Right lobe of liver (tissue), 6 donors: ENCODE results near the gene SRPK2. TPM values are rescaled to one million over a fixed set of nuclear protein-coding genes. Genes with fewer than 3 reads are reported as not detected.

Experiments
- ATAC-seq, 4 donors: fragments of 200-7000 bp; cut with Tn5 transposase; one replicate each; pipeline ENCODE4 v1.9.1; 2020; ENCODE audit warnings: mild to moderate bottlenecking in 4 of 4, moderate library complexity in 4 of 4
- DNase-seq, 3 donors: peaks; one replicate each; pipeline ENCODE4 v3.0.0-alpha.2; 2020
- H3K27ac ChIP-seq, 3 donors: fragments of 200-600 bp; one replicate each; pipeline ENCODE4 v1.8.0; 2022
- H3K27me3 ChIP-seq, 2 donors: fragments of 200-600 bp; one replicate each; pipeline ENCODE4 v1.8.0; 2022
- H3K36me3 ChIP-seq, 4 donors: fragments of 200-600 bp; sonication (generic) in 1 of 4; one replicate each; pipeline versions ENCODE4 v1.5.1 to v1.8.0; 2017 to 2022; ENCODE audit warnings: control low read depth in 1 of 4
- H3K4me1 ChIP-seq, 4 donors: fragments of 200-600 bp; sonication (generic) in 1 of 4; one replicate each; pipeline versions ENCODE4 v1.5.1 to v1.8.0; 2017 to 2022; ENCODE audit warnings: control low read depth in 1 of 4
- H3K4me3 ChIP-seq, 3 donors: fragments of 200-600 bp; one replicate each; pipeline ENCODE4 v1.8.0; 2022
- H3K9me3 ChIP-seq, 4 donors: fragments of 200-600 bp; sonication (generic) in 1 of 4; one replicate each; pipeline versions ENCODE4 v1.5.1 to v1.8.0; 2017 to 2022; ENCODE audit warnings: control low read depth in 1 of 4
- CTCF ChIP-seq, 4 donors: fragments of 200-600 bp in 3 of 4; fragments of 450-650 bp in 1 of 4; IDR thresholded peaks; one replicate each; pipeline versions ENCODE4 v1.5.1 to v1.8.0; 2016 to 2022; ENCODE audit warnings: antibody characterized with exemption in 4 of 4, mild to moderate bottlenecking in 2 of 4
- POLR2A ChIP-seq: fragments of 450-650 bp; IDR thresholded peaks from one replicate; pipeline ENCODE4 v1.6.1; 2017; ENCODE audit warnings: antibody characterized with exemption, mild to moderate bottlenecking
- WGBS: methylation state at CpG from one replicate; pipeline ENCODE4 v1.1.6; 2018; ENCODE audit warnings: low coverage, low lambda C conversion rate; ENCODE audit not compliant: insufficient coverage; ENCODE audit errors: missing lambda C conversion rate; 5-methylcytosine and 5-hydroxymethylcytosine counted together
- intact Hi-C, 2 donors: fragments of 100-400 bp; cut with DNase I; formaldehyde crosslinking; loops; one replicate each; pipeline versions ENCODE4 v1.11.2 to v1.14.1; 2022
- total RNA-seq, 6 experiments: library from RNA; depleted of rRNA in 2 of 6; stranded (reverse); fragments of >200 nt in 2 of 6; fragmentation: NEBNext Ultra II Directional in 3 of 6; extraction: Animal tissue kit (Norgen Biotek cat#: 25700) in 3 of 6; gene quantifications; one replicate each; pipeline versions ENCODE4 v1.1.0 to v1.2.4, GENCODE V29; 2016 to 2023
- donor health status: DM: no; HTN: yes; CAD: no.
- donor health status: DM: no; HTN: no; CAD: no.
- donor health status: DM: no; HTN: no; CAD: no.
- donor health status: DM: no; HTN: yes; CAD: no.
- donor health status: DM: no; HTN: yes; CAD: no.

Gene SRPK2
- total RNA-seq, 6 experiments from 2014 or later: 15.5 to 21.1 (median 18.2) TPM

DNA sequence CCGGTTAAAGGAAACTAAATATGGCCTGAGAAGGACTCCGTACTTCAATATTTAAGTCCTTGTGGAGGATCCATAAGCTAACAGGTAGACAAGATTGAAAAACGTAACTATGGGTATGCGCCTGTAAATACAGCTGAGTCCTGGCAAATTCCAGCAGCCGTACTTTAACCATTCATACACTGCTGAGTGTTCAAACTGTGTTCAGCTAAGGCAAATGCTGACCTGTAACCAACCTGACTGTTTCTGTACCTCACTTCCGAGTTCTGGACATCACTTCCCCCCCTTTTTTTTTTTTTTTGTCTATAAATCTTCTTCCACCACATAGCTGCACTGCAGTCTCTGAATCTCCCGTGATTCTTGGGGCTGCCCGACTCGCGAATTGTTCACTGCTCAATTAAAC, 69.1 kb downstream of the SRPK2 start:
- no peak for ATAC-seq
- intact Hi-C loops: no loop called here
- Histone ChIP-seq H3K4me3 (no peak overlapping the region), H3K27me3 (no peaks in the 10 kb centered on the region), H3K36me3 (no peaks in the 10 kb centered on the region), H3K27ac (no peak overlapping the region), H3K9me3 (no peaks in the 10 kb centered on the region), H3K4me1 (peaks cover 0 to 16% (median 3%) of the 10 kb centered on the region in 4 donors)
- no peak for TF ChIP-seq CTCF (IDR thresholded peaks at IDR 0.05)
- DNase-seq: no peak
- WGBS: 85% methylated on average over 10 of the region's 10 CpGs

DNA sequence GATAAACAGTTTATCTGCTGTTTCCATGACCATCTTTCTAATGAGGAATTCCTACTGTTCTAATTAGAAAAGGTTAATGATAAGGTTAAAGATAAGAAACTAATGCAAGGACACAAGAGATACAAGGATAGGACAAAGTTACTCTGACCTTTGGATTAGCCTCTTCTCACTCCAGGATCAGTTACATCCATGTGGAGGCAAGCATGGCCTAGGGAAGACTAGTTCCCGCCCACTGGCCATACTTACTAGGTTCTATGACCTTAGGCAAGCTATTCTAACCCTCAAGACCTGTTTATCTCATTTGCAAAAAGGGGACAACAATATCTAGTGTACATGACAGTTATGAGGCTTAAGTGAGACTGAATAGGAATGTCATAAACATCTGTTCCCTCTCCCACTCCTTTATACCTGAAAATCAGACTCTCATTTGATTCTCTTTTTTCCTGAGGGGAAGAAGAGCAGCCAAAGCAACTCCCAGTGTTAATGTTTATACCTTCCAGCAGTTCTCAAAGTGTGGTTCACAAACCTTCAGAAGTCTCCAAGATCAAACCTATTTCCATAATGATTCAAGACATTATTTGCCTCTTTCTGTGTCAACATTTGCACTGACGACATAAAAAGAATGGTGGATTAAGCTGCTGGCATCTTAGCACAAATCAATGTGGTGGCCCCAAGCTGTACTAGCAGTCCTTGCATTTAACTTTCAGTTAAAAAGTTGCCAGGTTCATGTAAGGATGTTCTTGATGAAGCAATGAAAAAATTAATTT, 72.0 kb downstream of the SRPK2 start:
- H3K36me3 ChIP-seq: no peaks in the 10 kb centered on the region
- no peak overlapping the region for H3K4me3 ChIP-seq
- TF ChIP-seq POLR2A (no peak), CTCF (IDR thresholded peaks at IDR 0.05) (no peak)
- intact Hi-C loops: no loop called here
- H3K27ac ChIP-seq: no peak overlapping the region
- ATAC-seq (peak in 3 of 4 donors; percentile 18 to 39 (median 35)), DNase-seq (no peak)
- no peaks in the 10 kb centered on the region for H3K9me3 ChIP-seq
- no peaks in the 10 kb centered on the region for H3K27me3 ChIP-seq
- 47% methylated on average over 1 of the region's 2 CpGs for WGBS
- H3K4me1 ChIP-seq: peaks cover 0 to 16% (median 3%) of the 10 kb centered on the region in 4 donors

DNA sequence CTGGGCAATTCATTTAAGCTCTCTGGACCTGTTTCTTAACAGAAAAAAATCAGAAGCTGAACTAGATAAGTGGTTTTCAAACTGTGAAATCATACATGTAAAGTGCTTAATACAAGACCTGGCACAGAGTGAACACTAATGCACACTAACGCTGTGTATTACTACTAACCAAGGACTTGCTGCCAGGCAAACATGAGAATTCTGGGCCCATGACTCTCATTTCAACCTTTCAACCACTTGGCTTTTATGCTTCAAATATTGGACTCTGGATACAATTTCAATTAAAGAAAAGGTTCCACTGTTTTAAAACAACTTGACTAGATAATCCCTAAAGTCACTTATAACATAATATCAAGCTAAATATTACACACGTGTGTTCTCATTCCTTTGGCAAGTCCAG, 73.4 kb downstream of the SRPK2 start:
- ATAC-seq (peak; percentile 93 to 98 (median 96)), DNase-seq (peak in 1 of 3 donors; percentile 58)
- H3K4me3 ChIP-seq: no peak overlapping the region
- no peaks in the 10 kb centered on the region for H3K9me3 ChIP-seq
- H3K36me3 ChIP-seq: no peaks in the 10 kb centered on the region
- TF ChIP-seq POLR2A (no peak), CTCF (IDR thresholded peaks at IDR 0.05) (no peak)
- no peaks in the 10 kb centered on the region for H3K27me3 ChIP-seq
- peaks cover 0 to 16% (median 3%) of the 10 kb centered on the region in 4 donors for H3K4me1 ChIP-seq
- peak overlapping the region in 2 of 3 donors; percentile 10 to 49 for H3K27ac ChIP-seq
- intact Hi-C loops: no loop called here
- WGBS: 23% methylated on average over 2 of the region's 2 CpGs

GRCh38 chr7:105309235-105310169, 79.2 kb downstream of the SRPK2 start:
- TF ChIP-seq POLR2A (no peak), CTCF (IDR thresholded peaks at IDR 0.05) (no peak)
- intact Hi-C loops: no loop called here
- H3K4me3 ChIP-seq: no peak overlapping the region
- DNase-seq (no peak), ATAC-seq (peak in 1 of 4 donors; percentile 17)
- no peaks in the 10 kb centered on the region for H3K9me3 ChIP-seq
- no peaks in the 10 kb centered on the region for H3K36me3 ChIP-seq
- H3K27me3 ChIP-seq: no peaks in the 10 kb centered on the region
- 96% methylated on average over 2 of the region's 2 CpGs for WGBS
- no peak overlapping the region for H3K27ac ChIP-seq
- H3K4me1 ChIP-seq: no peaks in the 10 kb centered on the region
